Mucosa of gallbladder (tissue), 1 donor: ENCODE data around the gene ROBO2. TPM values are rescaled to one million over a fixed set of nuclear protein-coding genes. Genes with fewer than 3 reads are reported as not detected.

Experiments
- DNase-seq: peaks from one replicate; pipeline ENCODE4 v3.0.0-alpha.2; 2020; ENCODE audit warnings: low spot score
- total RNA-seq: library from RNA; stranded (reverse); gene quantifications from one replicate; pipeline ENCODE4 v1.2.1, GENCODE V29; 2021
- donor health status: DM: no; HTN: no; CAD: no.

ROBO2 gene
- total RNA-seq, 1 donor from 2014 or later: 2.8 TPM

GRCh38 chr3:77256584-77257503 lies 216.9 kb downstream of the ROBO2 start:
- no peak for DNase-seq

- no peak for DNase-seq
Measured at GRCh38 chr3:77259694-77260093, 219.8 kb downstream of the ROBO2 start.

- DNase-seq: no peak
Measured at GRCh38 chr3:77262361-77262760, 222.5 kb downstream of the ROBO2 start.

- DNase-seq: no peak
Measured at GRCh38 chr3:77267589-77267988, 227.7 kb downstream of the ROBO2 start.

GRCh38 chr3:77271306-77271705 lies 231.4 kb downstream of the ROBO2 start:
- no peak for DNase-seq

GRCh38 chr3:77271711-77272110 lies 231.8 kb downstream of the ROBO2 start:
- DNase-seq: no peak

GRCh38 chr3:77279276-77279675 lies 239.4 kb downstream of the ROBO2 start:
- DNase-seq: no peak

- no peak for DNase-seq
Measured at GRCh38 chr3:77281721-77282120, 241.8 kb downstream of the ROBO2 start.

- DNase-seq: no peak
Measured at GRCh38 chr3:77283108-77283507, 243.2 kb downstream of the ROBO2 start.

GRCh38 chr3:77288348-77288747 lies 248.4 kb downstream of the ROBO2 start:
- DNase-seq: no peak

GRCh38 chr3:77296527-77296926 lies 256.6 kb downstream of the ROBO2 start:
- DNase-seq: no peak

GRCh38 chr3:77298417-77298816 lies 258.5 kb downstream of the ROBO2 start:
- DNase-seq: no peak

GRCh38 chr3:77303955-77304699 lies 264.2 kb downstream of the ROBO2 start:
- no peak for DNase-seq

- DNase-seq: no peak
Measured at GRCh38 chr3:77304700-77305021, 264.8 kb downstream of the ROBO2 start.

GRCh38 chr3:77309460-77309859 lies 269.6 kb downstream of the ROBO2 start:
- no peak for DNase-seq

- no peak for DNase-seq
Measured at GRCh38 chr3:77313843-77314242, 273.9 kb downstream of the ROBO2 start.

GRCh38 chr3:77319711-77320110 lies 279.8 kb downstream of the ROBO2 start:
- DNase-seq: no peak

- no peak for DNase-seq
Measured at GRCh38 chr3:77320514-77320913, 280.6 kb downstream of the ROBO2 start.

- no peak for DNase-seq
Measured at GRCh38 chr3:77321646-77322045, 281.7 kb downstream of the ROBO2 start.

GRCh38 chr3:77323626-77324025 lies 283.7 kb downstream of the ROBO2 start:
- DNase-seq: no peak

GRCh38 chr3:77324105-77324504 lies 284.2 kb downstream of the ROBO2 start:
- DNase-seq: no peak

GRCh38 chr3:77325280-77325679 lies 285.4 kb downstream of the ROBO2 start:
- DNase-seq: no peak

- DNase-seq: no peak
Measured at GRCh38 chr3:77325702-77326101, 285.8 kb downstream of the ROBO2 start.
